Stimulated activated CD4-positive, alpha-beta T cell treated with anti-CD3 and anti-CD28 coated beads, Interleukin-15, amount 100 ng/mL, for 24 hours (primary cell): ENCODE measurements around the gene MIER1.

Experiments used
- DNase-seq: peaks from one replicate; pipeline ENCODE4 v3.0.0-alpha.2; 2020

The MIER1 gene

DNA sequence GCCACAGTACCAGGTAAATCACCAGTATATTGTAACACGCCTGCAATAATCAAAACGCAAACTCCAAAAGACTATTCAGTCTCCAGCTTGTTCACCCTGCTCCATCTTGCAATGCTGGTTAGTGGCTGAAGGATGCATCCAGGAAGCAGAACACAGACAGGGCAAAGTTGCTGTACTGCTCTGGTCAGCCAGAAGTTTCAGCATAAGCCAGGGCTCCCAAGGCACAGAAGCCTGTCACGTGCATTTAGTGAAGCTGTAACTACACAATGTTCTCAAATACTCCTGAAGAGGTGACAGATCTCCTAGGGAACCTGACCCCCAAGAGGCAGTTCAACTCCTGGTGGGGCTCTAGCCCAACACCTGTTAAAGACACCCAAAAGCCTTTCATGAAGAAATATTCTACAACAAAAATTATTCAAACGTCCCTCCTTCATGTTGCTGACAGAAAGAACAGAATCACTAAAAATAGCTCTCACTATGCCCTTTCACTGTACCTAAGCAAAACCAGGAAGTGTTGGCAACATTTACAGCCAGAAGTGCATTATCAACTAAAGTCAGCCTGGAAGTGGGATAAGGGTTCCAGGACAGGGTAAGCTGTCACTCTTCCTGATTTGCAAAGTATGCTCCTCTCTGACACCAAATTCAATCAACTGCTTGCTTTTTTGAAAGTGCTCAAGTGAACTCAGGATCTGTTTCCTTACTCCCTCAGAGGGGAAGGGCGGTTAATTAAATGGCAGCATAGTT lies 77.1 kb downstream of the MIER1 start:
- DNase-seq = no peak

DNA sequence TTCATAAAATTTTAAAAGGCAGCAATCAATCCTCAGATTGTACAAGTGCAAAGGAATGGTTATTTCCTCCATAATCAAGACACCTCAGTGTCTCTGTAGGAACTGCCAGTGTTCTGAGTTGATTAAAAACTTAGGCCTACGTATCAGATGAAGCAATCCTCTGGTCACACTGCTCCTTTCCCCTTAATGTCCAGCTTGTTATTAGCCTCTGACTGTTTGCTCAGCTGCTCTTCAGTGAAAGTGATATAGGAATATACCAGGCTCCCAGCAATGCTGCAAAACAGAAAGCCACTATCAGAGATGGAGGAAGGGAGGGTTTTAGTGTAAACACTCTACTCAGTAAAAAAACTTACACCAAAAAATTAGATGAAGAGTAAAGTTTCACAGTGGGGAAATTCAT lies 79.4 kb downstream of the MIER1 start:
- no peak for DNase-seq

DNA sequence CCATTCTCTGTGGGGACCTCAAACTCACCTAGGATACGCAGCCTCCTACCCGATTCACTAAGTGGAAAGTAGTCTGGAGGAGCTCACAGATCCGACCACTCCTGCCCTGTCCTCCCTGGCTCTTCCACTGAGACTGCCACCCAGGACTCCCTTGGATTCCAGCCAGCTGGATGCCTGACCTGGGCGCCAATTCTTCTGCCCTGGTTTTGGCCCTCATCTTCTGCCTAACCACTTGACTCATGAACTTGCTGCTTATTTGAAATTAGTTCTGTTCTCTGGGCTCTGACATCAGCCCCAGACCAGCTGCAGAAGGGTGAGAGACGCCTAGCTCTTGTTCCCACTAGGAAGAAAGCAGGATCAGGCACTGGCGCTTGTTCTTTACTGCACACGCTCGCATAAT lies 80.3 kb downstream of the MIER1 start:
- DNase-seq = no peak

DNA sequence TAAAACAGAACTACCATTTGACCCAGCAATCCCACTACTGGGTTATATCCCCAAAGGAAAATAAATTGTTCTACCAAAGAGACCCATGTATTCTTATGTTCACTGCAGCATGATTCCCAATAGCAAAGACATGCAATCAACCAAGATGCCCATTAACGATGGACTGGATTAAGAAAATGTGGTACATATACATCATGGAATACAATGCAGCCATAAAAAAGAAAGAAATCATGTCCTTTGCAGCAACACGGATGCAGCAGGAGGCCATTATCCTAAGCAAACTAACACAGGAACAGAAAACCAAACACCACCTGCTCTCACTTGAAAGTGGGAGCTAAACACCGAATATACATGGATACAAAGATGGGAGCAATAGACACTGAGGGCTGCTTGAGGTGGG lies 85.0 kb downstream of the MIER1 start:
- no peak for DNase-seq

DNA sequence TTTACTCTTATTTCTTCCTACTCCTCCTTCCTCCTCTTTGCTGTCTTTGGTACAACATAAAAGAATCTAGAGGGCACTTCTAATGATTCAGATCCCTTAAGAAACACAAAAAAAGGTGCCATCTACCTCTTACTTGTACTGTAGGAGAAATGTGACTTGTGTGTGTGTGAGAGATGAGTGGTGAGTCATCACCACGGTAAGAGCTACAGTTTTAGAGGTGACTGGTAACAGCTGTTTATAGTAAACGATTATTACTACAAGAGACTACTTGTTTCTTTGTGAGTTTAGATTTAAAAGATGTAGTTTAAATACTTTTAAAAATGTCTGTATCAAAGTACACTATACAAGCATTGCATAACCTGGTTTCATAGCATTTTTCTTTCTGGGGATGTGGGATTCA lies 88.8 kb downstream of the MIER1 start:
- DNase-seq = peak; percentile 14

DNA sequence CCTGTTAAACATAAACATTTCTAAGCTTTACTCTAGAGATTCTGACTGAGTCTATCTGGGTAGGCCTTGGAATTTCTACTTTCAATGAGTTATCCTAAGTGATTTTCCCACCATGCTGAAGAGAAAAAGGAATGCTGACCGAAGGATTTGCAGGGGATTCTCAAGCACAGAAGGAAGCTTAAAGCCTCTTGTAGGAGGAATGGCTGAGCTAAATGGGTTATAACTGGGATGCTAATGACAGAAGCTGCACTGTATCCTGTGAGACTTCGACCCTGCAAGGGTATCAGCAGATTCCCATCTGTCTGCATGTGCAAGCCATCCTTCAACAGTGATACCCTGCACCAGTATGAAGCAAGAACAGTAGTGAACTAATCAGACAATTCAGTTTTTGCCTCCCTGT lies 93.8 kb downstream of the MIER1 start:
- no peak for DNase-seq

DNA sequence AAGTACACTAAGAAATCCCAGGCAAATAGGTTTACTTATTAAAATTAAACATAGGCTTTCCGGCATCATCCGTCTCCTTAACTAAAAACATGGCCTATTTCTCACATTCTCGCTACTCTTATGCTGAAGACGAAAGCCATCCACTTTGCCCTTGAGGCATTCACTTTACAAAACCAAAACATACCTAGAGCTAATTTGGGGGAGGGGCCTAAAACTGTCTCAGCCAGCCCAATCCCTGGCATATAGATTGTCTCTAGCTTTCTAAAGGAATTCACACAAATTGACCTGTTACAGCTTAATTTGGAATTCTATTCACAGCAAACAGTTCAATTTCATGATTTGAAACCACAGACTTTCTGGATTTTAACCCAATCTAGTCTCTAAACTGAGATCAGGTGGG lies 94.3 kb downstream of the MIER1 start:
- DNase-seq = no peak

DNA sequence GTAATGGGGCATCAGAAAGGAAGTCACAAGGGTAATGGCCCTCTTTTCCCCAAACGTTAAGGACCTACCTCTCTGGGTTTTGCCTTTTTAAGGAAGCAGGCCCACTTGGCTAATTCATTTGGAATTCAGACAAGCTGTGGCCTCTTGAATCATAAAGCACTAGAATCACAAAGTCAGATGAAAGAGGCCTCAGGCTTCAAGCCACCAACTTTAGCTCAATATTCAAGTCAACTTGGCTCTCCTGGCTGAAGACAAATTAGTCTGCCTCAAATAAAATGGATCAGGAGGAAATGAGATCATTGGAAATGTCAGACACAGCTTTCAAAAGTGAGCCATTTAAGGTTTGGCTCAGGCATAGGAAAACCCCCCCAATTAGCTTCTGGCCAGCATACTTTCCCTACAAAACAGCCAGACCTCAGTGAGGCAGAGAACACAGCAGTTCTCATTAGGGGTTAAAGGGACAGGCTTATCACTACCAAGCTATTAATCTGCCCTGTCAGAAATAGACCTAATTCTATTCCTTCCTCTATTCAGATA lies 94.9 kb downstream of the MIER1 start:
- DNase-seq = no peak

DNA sequence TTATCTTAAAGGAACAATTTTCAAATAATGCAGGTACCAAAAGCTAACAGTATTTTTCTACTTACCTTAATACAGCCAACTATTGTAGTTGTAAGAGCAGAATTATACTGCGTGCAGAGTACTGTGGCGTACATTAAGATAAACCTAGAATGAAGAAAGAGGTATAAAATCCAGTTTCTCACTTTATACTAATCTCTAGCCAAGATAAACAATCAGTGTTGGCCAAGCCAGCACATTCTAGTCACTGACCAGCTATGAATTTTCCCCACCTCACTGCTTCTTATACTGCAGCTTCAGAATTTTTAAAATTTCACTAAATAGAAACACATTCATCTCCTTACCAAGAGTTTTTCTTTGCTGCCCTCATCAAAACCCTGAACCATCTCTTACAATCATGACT lies 95.5 kb downstream of the MIER1 start:
- DNase-seq = no peak

DNA sequence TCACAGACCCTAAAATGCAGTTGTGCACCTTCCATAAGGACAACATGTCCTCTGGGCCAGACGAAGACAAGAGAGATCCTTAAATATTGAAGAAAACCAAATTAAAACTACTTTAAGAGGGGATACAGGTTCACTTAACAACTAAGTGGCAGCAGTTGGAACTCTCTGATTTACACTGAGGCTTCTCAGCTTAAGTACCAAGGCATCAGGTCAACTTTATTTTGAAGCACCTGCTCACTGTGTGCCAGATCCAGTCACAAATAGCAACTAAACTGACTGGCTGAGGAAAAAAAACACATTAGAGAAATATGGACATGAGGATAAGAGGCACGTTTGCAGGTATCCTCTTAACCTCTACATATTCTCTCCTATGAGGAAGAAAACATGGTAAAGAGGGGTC lies 96.0 kb downstream of the MIER1 start:
- DNase-seq = no peak

DNA sequence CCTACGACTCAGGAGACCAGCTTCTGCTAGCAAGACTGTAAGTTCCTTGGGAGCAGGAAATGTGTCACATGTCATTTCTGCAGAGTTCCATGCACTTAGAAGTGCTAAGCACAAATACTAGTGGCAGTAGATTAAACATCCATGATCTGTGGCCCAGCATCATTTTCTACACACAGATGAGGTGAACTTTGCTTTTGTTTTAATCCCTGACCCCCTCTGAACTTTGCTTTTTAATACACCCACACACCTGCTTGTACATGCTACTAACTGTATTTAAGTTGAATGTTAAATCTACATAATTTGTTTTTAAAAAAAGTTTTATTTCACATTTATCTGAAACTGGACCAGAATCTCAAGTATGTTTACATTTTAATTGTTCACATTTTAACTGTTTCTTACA lies 104.7 kb downstream of the MIER1 start:
- DNase-seq = no peak

DNA sequence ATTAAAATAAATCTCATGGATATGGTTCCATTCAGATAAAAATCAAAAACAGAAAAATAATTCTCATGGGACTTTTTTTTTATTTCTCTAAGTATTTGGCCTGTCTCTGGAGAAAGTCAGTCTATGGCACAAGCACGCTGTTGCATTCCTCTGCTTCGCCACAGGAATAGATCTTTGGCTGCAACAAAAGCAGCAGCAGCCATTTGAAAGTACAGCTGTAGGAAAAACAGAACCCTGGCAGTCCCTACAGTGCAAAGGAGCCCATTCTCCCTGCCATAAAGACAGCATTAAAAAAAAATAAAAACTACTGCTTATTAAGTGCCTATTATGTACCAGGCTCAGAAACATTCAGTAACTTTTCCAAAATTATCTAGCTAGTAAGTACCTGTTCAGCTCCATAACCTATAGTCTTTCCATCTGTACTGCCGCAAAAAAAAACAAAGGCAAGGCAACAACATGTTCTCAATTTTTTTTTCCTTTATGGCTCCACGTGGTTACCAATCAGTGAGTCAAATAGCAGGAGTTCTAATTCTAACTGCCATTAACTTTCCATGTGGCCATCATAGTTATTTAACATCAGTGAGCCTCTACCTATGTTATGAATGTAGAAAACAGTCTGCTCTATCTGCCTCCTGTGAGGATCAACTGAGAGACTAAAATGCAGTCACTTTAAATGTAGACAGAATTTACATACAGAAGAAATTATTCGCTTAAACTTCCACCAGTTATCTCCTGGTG lies 106.5 kb downstream of the MIER1 start:
- no peak for DNase-seq

DNA sequence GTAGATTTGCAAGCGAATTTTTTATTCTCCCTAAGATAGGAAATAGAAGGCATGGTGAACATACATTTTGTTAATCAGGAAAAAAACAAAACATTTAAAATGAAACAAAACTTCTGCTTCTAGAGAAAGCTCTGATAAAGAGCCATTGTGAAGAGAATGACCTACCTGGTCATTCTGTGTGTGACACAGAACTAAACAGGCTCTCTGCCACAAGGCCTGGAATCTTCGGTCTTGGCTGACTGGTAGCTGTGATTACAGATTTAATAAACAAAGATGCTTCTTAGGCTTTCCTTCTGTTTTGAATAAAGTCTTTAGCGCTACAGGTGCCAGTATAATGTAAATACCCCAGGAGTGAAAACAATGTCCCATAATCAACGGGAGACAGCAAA lies 107.1 kb downstream of the MIER1 start:
- DNase-seq = no peak
